Heart left ventricle (tissue), 13 donors: ENCODE measurements around the gene ACVR2B.

Source experiments
- POLR2A ChIP-seq, 2 donors: fragments of 450-650 bp; IDR thresholded peaks; one replicate each; pipeline ENCODE4 v1.6.1; 2017; ENCODE audit warnings: antibody characterized with exemption in 2 of 2, mild to moderate bottlenecking in 2 of 2, moderate library complexity in 2 of 2
- TF ChIP-seq, protein P1 (sequence below), 12 donors: fragments of 200-600 bp; sonication (generic) in 4 of 12; IDR thresholded peaks; one replicate each; pipeline versions ENCODE4 v1.5.0 to v1.8.0; 2018 to 2022; ENCODE audit warnings: antibody characterized with exemption in 12 of 12, mild to moderate bottlenecking in 5 of 12
- donor health status: ischemic (EF 13 %, LVEDD 7.1; RV severe dilation, severe dysfunction).
- donor health status: DM: no; HTN: yes; CAD: no.
- donor health status: DM: no; HTN: no; CAD: no.
- donor health status: ischemic (EF 25% LVEDD 6.9; RV normal size, moderate dysfunction).
- donor health status: ischemic (EF 25% LVEDD 5.7; RV mildly dilated, moderate dysfunction).
- donor health status: ischemic (EF 35%, LVEDD 5.7; RV mildly dilated, moderate dysfunction).
- donor health status: nonischemic (EF 11% LVEDD 7.7; RV severe dilation, severe dysfunction).
- donor health status: DM: yes; HTN: yes; CAD: no.
- donor health status: PGD.
- donor health status: ischemic (EF 29% LVEDD 5.4; RV normal size, mild dysfunction).
- donor health status: nonischemic (EF 23%, LVEDD 6.1; RV moderate dilation, normal function).

GRCh38 chr3:38509732-38510131, 56.0 kb downstream of the ACVR2B start:
- no peak for TF ChIP-seq POLR2A (IDR thresholded peaks at IDR 0.05)
- TF ChIP-seq, protein P1, sequence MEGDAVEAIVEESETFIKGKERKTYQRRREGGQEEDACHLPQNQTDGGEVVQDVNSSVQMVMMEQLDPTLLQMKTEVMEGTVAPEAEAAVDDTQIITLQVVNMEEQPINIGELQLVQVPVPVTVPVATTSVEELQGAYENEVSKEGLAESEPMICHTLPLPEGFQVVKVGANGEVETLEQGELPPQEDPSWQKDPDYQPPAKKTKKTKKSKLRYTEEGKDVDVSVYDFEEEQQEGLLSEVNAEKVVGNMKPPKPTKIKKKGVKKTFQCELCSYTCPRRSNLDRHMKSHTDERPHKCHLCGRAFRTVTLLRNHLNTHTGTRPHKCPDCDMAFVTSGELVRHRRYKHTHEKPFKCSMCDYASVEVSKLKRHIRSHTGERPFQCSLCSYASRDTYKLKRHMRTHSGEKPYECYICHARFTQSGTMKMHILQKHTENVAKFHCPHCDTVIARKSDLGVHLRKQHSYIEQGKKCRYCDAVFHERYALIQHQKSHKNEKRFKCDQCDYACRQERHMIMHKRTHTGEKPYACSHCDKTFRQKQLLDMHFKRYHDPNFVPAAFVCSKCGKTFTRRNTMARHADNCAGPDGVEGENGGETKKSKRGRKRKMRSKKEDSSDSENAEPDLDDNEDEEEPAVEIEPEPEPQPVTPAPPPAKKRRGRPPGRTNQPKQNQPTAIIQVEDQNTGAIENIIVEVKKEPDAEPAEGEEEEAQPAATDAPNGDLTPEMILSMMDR (IDR thresholded peaks at IDR 0.05) = no peak
